DOHH2 (cell line): ENCODE results near the gene LBH.

Experiments
- H3F3A ChIP-seq: fragments of 200-600 bp; sonication (generic), shearing (Covaris generic); 2 replicates; pipeline ENCODE4 v1.6.0; 2016; ENCODE audit warnings: antibody characterized with exemption, mild to moderate bottlenecking; ENCODE audit not compliant: control insufficient read depth, insufficient read depth
- H3K27ac ChIP-seq: fragments of 200-600 bp; sonication (generic); 2 replicates; pipeline ENCODE4 v1.5.1; 2014; ENCODE audit warnings: low read depth, mild to moderate bottlenecking, low read length, moderate library complexity
- H3K27me3 ChIP-seq: fragments of 200-600 bp; sonication (generic); 2 replicates; pipeline ENCODE4 v1.6.1; 2014; ENCODE audit warnings: mild to moderate bottlenecking, low read length, mixed read lengths; ENCODE audit not compliant: control insufficient read depth
- H3K36me3 ChIP-seq: fragments of 200-600 bp; sonication (generic); 2 replicates; pipeline ENCODE4 v1.6.1; 2014; ENCODE audit warnings: mild to moderate bottlenecking, low read length, moderate library complexity, mixed read lengths; ENCODE audit not compliant: control insufficient read depth
- H3K4me1 ChIP-seq: fragments of 200-600 bp; sonication (generic); 2 replicates; pipeline ENCODE4 v1.6.1; 2014; ENCODE audit warnings: mild to moderate bottlenecking, low read length, mixed read lengths; ENCODE audit not compliant: control insufficient read depth
- H3K4me2 ChIP-seq: fragments of 200-600 bp; sonication (generic); 2 replicates; pipeline ENCODE4 v1.6.0; 2014; ENCODE audit warnings: mild to moderate bottlenecking, low read length, moderate library complexity
- H3K4me3 ChIP-seq: fragments of 200-600 bp; sonication (generic); 2 replicates; pipeline ENCODE4 v1.5.1; 2014; ENCODE audit warnings: mild to moderate bottlenecking, low read length, mixed read lengths
- H3K79me2 ChIP-seq: fragments of 200-600 bp; sonication (generic); 2 replicates; pipeline ENCODE4 v1.6.1; 2014; ENCODE audit warnings: mild to moderate bottlenecking, low read length, mixed read lengths; ENCODE audit not compliant: control insufficient read depth
- H3K9me2 ChIP-seq: fragments of 200-600 bp; sonication (generic); replicated peaks from 2 replicates; pipeline ENCODE4 v1.6.1; 2014; ENCODE audit warnings: mild to moderate bottlenecking, low read length, mixed read lengths; ENCODE audit not compliant: control insufficient read depth
- H3K9me3 ChIP-seq: fragments of 200-600 bp; sonication (generic); 2 replicates; pipeline ENCODE4 v1.6.1; 2014; ENCODE audit warnings: antibody characterized with exemption, low read length, mixed read lengths; ENCODE audit not compliant: control insufficient read depth, insufficient read depth
- H4K20me1 ChIP-seq: fragments of 200-600 bp; sonication (generic); 2 replicates; pipeline ENCODE4 v1.6.0; 2014; ENCODE audit warnings: low read depth, mild to moderate bottlenecking, antibody characterized with exemption, low read length, moderate library complexity; ENCODE audit not compliant: control insufficient read depth, insufficient read depth
- CTCF ChIP-seq: fragments of 200-600 bp; sonication (generic); IDR thresholded peaks from one replicate; pipeline ENCODE4 v1.5.1; 2014; ENCODE audit warnings: antibody characterized with exemption, mild to moderate bottlenecking, low read depth, low read length; ENCODE audit not compliant: poor library complexity, severe bottlenecking
- EZH2phosphoT487 ChIP-seq: fragments of 200-600 bp; sonication (generic); IDR thresholded peaks from 2 replicates; pipeline ENCODE4 v1.6.1; 2017; ENCODE audit warnings: borderline replicate concordance, mild to moderate bottlenecking, antibody characterized with exemption, low read length, moderate library complexity, mixed read lengths

The LBH gene

GRCh38 chr2:30278419-30278818 is 47.1 kb downstream of the LBH start:
- Histone ChIP-seq H3K79me2 (no peaks in the 10 kb centered on the region), H3F3A (no peaks in the 10 kb centered on the region), H3K9me2 (no peaks in the 10 kb centered on the region), H3K27me3 (no peaks in the 10 kb centered on the region), H4K20me1 (no peaks in the 10 kb centered on the region), H3K4me3 (no peak overlapping the region), H3K4me2 (no peak overlapping the region), H3K9me3 (no peaks in the 10 kb centered on the region), H3K4me1 (peaks cover 29% of the 10 kb centered on the region), H3K27ac (no peak overlapping the region), H3K36me3 (no peaks in the 10 kb centered on the region)
- TF ChIP-seq CTCF = no peak
- no peak for TF ChIP-seq EZH2phosphoT487

GRCh38 chr2:30280596-30281434 is 49.5 kb downstream of the LBH start:
- Histone ChIP-seq H3K4me3 (no peak overlapping the region), H3K4me1 (peaks cover 29% of the 10 kb centered on the region), H3K27me3 (no peaks in the 10 kb centered on the region), H3F3A (0 out of 2 replicates have a peak, but pooled peaks cover 2% of the 10 kb centered on the region), H3K27ac (no peak overlapping the region), H4K20me1 (no peaks in the 10 kb centered on the region), H3K9me3 (no peaks in the 10 kb centered on the region), H3K36me3 (no peaks in the 10 kb centered on the region), H3K9me2 (no peaks in the 10 kb centered on the region), H3K79me2 (no peaks in the 10 kb centered on the region), H3K4me2 (no peak overlapping the region)
- TF ChIP-seq EZH2phosphoT487 (no peak), CTCF (no peak)

GRCh38 chr2:30282081-30282480 is 50.7 kb downstream of the LBH start:
- Histone ChIP-seq H3K9me2 (no peaks in the 10 kb centered on the region), H3K36me3 (no peaks in the 10 kb centered on the region), H3K9me3 (no peaks in the 10 kb centered on the region), H3K27ac (peak overlapping the region; percentile 16; the same call in 1 of the 2 replicates), H3K4me1 (peaks cover 36% of the 10 kb centered on the region), H3F3A (0 out of 2 replicates have a peak, but pooled peaks cover 2% of the 10 kb centered on the region), H3K27me3 (no peaks in the 10 kb centered on the region), H3K4me3 (peak overlapping the region; percentile 34), H3K4me2 (peak overlapping the region; percentile 50), H4K20me1 (no peaks in the 10 kb centered on the region), H3K79me2 (no peaks in the 10 kb centered on the region)
- TF ChIP-seq EZH2phosphoT487 = no peak
- TF ChIP-seq CTCF = no peak
